Measurements from ENCODE around the gene TCEANC. TPM values are rescaled to one million over a fixed set of nuclear protein-coding genes. Genes with fewer than 3 reads are reported as not detected.

The TCEANC gene
- polyA plus RNA-seq, 2 of the 4 experiments (the other 2 are of a cell fraction): 0.81 to 2.7 TPM

DNA sequence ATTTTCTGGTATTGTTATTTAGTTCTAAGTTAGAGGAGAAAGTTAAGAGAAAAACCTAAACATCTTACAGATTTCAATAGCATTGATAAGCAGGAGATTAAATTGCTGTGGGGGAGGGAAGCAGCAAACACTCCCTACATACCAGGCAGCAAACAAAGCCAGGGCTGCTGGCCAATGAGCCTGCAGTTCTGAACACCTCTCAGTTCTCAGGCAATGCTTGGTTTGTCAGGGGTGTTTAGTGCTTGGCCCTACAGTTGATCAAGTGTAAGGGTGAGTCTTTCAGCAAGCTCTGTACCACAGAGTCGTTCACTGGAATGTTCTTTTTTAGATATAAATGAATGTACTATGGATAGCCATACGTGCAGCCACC, 45.0 kb upstream of the TCEANC start:
- no peaks in the 10 kb centered on the region for H3K9me3 ChIP-seq
- no peak overlapping the region for H3K4me3 ChIP-seq
- TF ChIP-seq PHF8 (IDR thresholded peaks at IDR 0.05; ENCODE audit: borderline replicate concordance, low read depth) (no peak), HDAC2 (IDR thresholded peaks at IDR 0.05) (no peak), HOXB13 (CRISPR knock-in tag; IDR thresholded peaks at IDR 0.05; ENCODE audit: low read depth) (no peak), CBX2 (IDR thresholded peaks at IDR 0.05; ENCODE audit: borderline replicate concordance, low read depth) (no peak), RARB (CRISPR knock-in tag; IDR thresholded peaks at IDR 0.05) (no peak), EHMT2 (IDR thresholded peaks at IDR 0.05; ENCODE audit: low read depth) (no peak), RCOR1 (IDR thresholded peaks at IDR 0.05; ENCODE audit: low read depth, low read length) (no peak), TFCP2L1 (CRISPR knock-in tag; IDR thresholded peaks at IDR 0.05) (no peak), MYC (IDR thresholded peaks at IDR 0.05; ENCODE audit: borderline replicate concordance, low read length) (no peak), TP53 (CRISPR knock-in tag; IDR thresholded peaks at IDR 0.05) (no peak), ZNF302 (CRISPR knock-in tag; IDR thresholded peaks at IDR 0.05) (no peak), FOXS1 (CRISPR knock-in tag; IDR thresholded peaks at IDR 0.05) (no peak), EHF (CRISPR knock-in tag; IDR thresholded peaks at IDR 0.05) (no peak), RAD21 (conservative IDR thresholded peaks at IDR 0.05 in 1 of 2, IDR thresholded peaks at IDR 0.05 in 1 of 2) (no peak), JUN (IDR thresholded peaks at IDR 0.05) (no peak), SMC3 (IDR thresholded peaks at IDR 0.05) (no peak), KDM1A (IDR thresholded peaks at IDR 0.05; ENCODE audit: low read depth) (no peak)
- TF ChIP-seq, protein P1, sequence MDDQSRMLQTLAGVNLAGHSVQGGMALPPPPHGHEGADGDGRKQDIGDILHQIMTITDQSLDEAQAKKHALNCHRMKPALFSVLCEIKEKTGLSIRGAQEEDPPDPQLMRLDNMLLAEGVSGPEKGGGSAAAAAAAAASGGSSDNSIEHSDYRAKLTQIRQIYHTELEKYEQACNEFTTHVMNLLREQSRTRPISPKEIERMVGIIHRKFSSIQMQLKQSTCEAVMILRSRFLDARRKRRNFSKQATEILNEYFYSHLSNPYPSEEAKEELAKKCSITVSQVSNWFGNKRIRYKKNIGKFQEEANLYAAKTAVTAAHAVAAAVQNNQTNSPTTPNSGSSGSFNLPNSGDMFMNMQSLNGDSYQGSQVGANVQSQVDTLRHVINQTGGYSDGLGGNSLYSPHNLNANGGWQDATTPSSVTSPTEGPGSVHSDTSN (IDR thresholded peaks at IDR 0.05): no peak
- DNase-seq (ENCODE audit: low read depth in 1 of 2, low spot score in 1 of 2) (no peak), ATAC-seq (no peak), FAIRE-seq (no peak)
- H3K4me2 ChIP-seq: no peak overlapping the region
- ChIA-PET CTCF (no interaction called here), POLR2A (no interaction called here)
- H3K27ac ChIP-seq: no peak overlapping the region
- H3K4me1 ChIP-seq: no peaks in the 10 kb centered on the region
- WGBS (ENCODE audit: missing lambda C conversion rate): 28% methylated on average over 2 of the region's 2 CpGs

- CTCF ChIA-PET: interaction anchor here (1.3 kb wide), 1 partner anchor 32 kb away, joined by 4 read pairs; no protein-coding TSS in a partner anchor
- peak; percentile 13 for FAIRE-seq
- Histone ChIP-seq H3K4me1 (no peaks in the 10 kb centered on the region), H3K4me3 (no peak overlapping the region), H3K4me2 (no peak overlapping the region), H3K27ac (no peak overlapping the region), H3K9me3 (no peaks in the 10 kb centered on the region)
- no peak for DNase-seq (ENCODE audit: low read depth in 1 of 2, low spot score in 1 of 2)
- ATAC-seq: no peak
- POLR2A ChIA-PET: no interaction called here
- TF ChIP-seq HOXA7 (CRISPR knock-in tag; IDR thresholded peaks at IDR 0.05) (no peak), ATOH8 (CRISPR knock-in tag; IDR thresholded peaks at IDR 0.05; ENCODE audit: low read depth) (no peak), RCOR1 (IDR thresholded peaks at IDR 0.05; ENCODE audit: low read depth, low read length) (no peak), MYC (IDR thresholded peaks at IDR 0.05; ENCODE audit: borderline replicate concordance, low read length) (no peak), SREBF2 (IDR thresholded peaks at IDR 0.05) (no peak), NFE2L2 (conservative IDR thresholded peaks at IDR 0.05; ENCODE audit: low read length) (no peak), HOXB13 (CRISPR knock-in tag; IDR thresholded peaks at IDR 0.05; ENCODE audit: low read depth) (no peak), HDAC2 (IDR thresholded peaks at IDR 0.05) (no peak), FOXS1 (CRISPR knock-in tag; IDR thresholded peaks at IDR 0.05) (no peak)
- TF ChIP-seq, protein P2, sequence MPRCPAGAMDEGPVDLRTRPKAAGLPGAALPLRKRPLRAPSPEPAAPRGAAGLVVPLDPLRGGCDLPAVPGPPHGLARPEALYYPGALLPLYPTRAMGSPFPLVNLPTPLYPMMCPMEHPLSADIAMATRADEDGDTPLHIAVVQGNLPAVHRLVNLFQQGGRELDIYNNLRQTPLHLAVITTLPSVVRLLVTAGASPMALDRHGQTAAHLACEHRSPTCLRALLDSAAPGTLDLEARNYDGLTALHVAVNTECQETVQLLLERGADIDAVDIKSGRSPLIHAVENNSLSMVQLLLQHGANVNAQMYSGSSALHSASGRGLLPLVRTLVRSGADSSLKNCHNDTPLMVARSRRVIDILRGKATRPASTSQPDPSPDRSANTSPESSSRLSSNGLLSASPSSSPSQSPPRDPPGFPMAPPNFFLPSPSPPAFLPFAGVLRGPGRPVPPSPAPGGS (IDR thresholded peaks at IDR 0.05): no peak
- TF ChIP-seq, protein P3, sequence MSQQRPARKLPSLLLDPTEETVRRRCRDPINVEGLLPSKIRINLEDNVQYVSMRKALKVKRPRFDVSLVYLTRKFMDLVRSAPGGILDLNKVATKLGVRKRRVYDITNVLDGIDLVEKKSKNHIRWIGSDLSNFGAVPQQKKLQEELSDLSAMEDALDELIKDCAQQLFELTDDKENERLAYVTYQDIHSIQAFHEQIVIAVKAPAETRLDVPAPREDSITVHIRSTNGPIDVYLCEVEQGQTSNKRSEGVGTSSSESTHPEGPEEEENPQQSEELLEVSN (IDR thresholded peaks at IDR 0.05; ENCODE audit: borderline replicate concordance, low read depth): no peak
These were observed 38.8 kb upstream of the TCEANC start for GRCh38 chrX:13614154-13614553.

Measured in A549 (cell line).